Fibroblast of upper back skin (primary cell): ENCODE results near the gene TNFRSF21.

Experiments used
- DNase-seq: peaks from one replicate; pipeline ENCODE4 v3.0.0-alpha.2; 2013

TNFRSF21 gene

DNA sequence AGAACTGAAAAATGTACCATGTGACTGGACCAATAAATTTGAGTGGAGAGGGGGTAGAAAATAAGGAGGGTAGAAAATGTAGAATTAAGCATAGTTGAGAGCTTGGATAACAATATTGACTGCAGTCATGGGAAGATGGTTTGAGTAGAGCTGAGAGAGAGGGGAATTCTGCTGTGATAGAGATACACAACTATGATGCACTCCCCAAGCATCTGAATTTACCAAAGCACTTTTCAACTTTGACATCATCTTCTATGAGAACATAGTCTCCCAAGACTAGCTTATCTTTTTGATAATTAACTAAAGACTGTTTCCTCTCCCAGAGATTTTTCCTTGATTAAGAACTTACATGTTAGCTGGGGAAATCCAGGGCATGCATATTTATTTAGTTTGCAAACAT, 103.1 kb downstream of the TNFRSF21 start:
- DNase-seq: no peak

- DNase-seq: no peak
These were observed 105.6 kb downstream of the TNFRSF21 start for GRCh38 chr6:47203938-47204611.

DNA sequence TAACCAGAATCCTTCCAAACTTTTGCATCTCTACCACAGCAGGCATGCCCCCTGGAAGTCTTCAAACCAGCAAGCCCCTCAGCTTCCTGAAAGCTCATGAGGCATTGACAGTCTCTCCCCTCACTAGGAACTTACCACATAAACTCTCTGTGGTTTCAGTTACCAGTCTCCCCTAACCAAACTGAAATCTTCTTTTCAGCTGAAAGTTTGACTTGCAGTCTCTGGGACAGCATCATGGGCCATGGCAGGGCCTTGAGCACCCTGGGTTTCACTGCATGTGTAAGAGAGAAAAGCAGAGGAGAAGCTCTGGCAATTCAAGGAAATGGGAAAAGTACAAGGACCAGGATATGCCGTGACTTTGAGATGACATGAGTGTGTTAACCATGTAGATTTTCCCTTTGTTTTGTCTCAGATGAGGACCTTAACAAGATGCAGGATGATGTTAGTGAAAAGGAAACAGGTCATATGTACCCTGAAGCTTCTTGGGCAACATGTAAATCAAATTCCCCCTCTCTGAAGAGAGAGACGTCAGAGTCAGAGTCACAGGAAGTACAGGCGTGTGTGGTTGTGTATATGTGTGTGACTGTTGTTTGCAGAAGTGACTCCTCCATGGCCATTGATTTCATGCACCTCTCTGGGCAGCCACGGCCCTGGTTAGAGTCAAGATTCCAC, 106.3 kb downstream of the TNFRSF21 start:
- DNase-seq: no peak

DNA sequence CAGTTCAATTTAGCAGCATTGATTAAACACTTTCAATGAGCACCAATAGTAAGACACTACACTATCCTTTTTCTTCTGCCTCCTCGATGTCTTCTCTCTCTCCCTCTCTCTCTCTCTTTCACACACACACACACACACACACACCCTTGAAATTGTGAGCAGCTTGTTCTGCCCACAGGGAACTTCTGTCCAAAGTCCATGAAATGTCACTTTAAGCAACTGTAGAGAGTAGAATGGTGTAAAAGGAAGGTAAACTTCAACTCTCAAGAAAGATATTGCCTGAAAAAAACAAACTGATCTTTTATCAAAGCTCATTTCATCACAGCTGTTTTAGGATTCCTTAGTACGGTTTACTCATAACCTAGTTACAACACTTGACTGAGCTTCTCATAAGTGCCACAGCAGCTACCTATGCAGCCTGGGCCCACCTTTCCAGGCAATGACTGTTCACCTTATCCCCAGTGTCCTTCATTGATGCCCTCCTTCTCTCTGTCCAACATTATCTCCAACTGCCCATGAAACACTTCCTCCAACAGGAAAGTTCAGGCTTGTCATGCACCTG, 107.0 kb downstream of the TNFRSF21 start:
- no peak for DNase-seq

DNA sequence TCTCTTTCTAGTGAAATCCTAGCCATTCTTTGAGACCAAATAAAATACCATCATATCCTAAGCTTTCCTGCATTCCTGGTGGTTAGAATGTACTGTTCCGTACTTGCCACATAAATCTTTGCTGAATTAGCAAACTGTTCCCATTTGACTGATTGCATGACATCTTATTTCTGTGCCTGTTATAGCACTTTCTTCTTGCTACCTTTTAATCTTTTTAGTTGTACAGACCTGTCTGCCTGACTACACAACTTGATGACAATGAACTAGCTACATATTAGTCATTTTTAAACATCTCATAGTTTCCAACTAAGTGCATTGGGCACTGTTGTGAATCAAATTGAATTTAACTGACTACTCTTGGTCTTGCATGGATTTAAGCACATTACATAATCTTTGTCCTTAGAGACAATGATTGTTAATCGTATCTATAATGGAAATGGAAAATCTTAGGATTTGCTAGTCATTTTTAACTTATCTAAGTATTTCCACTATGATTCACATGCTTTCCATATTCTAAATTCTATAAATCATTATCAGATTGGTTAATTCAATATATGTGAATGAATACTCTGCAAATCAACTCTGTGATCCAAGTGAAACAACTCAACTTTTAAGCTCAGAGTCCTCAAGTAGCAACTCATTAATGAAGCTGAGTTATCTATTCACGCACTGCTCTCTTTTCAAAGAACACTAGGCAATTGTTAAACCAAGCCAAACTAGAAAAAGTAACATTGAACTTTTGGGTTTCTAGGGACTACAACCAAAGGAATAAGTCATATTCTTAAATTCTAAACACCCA, 109.0 kb downstream of the TNFRSF21 start:
- DNase-seq: no peak

GRCh38 chr6:47197682-47198640, 111.7 kb downstream of the TNFRSF21 start:
- no peak for DNase-seq

GRCh38 chr6:47196113-47196512, 113.6 kb downstream of the TNFRSF21 start:
- DNase-seq: no peak

GRCh38 chr6:47195011-47195650, 114.6 kb downstream of the TNFRSF21 start:
- peak; percentile 19 for DNase-seq

GRCh38 chr6:47188588-47189021, 121.1 kb downstream of the TNFRSF21 start:
- DNase-seq: peak; percentile 70

DNA sequence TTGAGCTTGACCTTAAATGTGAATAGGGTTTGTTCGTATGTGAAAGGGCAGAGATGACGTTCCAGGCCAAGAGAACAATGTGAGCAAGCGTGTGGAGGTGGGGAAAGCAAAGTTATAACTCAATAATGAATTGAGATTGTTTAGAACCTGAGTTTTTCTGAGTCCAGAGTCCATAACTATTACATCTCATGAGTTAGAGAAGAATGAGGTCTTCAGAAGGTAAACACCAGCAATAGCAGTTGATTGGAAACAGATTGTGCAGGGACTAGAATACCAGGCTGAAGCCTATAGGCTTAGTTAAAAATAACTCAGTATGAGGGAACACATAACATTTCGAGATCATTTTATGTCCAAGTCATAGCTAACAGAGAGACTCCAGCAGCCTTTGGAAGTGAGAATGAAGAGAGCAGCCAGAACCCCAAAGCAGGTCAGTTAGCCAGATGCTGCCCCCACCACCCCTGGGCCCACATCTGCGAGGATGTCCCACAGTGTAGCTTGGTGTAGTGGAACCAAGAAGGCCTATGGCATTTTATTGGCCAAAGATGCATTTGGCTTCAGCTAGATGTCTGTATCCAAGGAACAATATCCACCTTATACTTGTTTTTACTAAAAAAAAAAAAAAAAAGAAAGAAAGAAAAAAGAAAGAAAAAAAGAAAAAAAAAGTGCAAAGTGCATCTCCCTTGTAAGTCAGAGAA, 121.7 kb downstream of the TNFRSF21 start:
- DNase-seq: peak; percentile 80

DNA sequence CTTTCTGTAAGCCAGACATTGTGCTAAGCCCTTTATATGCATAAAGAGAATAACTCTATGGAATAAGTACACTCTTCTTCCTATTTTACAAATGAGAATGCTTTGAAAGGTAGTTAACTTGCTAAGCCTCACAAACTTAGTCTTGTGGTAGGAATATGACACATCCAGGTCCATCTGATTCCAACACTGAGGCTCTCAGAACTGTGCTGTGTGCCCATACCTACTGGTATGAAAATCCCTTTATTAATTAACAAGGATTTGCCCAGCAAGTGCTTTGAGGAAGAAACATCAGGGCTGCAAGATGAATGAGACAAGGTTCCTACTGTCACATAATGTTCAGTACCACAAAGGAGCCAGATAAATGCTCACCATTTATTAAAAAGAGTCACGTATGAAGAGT, 122.6 kb downstream of the TNFRSF21 start:
- no peak for DNase-seq

GRCh38 chr6:47182291-47182957, 127.3 kb downstream of the TNFRSF21 start:
- no peak for DNase-seq

- no peak for DNase-seq
These were observed 128.0 kb downstream of the TNFRSF21 start for GRCh38 chr6:47181681-47182080.
